ENCODE measurements around the gene SENP5.
"Not testable (repeated sequence)": the region's sequence is repeated elsewhere in the genome, so short reads cannot be mapped to it uniquely, and the experiment has no call there.

SENP5 gene, protein sequence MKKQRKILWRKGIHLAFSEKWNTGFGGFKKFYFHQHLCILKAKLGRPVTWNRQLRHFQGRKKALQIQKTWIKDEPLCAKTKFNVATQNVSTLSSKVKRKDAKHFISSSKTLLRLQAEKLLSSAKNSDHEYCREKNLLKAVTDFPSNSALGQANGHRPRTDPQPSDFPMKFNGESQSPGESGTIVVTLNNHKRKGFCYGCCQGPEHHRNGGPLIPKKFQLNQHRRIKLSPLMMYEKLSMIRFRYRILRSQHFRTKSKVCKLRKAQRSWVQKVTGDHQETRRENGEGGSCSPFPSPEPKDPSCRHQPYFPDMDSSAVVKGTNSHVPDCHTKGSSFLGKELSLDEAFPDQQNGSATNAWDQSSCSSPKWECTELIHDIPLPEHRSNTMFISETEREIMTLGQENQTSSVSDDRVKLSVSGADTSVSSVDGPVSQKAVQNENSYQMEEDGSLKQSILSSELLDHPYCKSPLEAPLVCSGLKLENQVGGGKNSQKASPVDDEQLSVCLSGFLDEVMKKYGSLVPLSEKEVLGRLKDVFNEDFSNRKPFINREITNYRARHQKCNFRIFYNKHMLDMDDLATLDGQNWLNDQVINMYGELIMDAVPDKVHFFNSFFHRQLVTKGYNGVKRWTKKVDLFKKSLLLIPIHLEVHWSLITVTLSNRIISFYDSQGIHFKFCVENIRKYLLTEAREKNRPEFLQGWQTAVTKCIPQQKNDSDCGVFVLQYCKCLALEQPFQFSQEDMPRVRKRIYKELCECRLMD

DNA sequence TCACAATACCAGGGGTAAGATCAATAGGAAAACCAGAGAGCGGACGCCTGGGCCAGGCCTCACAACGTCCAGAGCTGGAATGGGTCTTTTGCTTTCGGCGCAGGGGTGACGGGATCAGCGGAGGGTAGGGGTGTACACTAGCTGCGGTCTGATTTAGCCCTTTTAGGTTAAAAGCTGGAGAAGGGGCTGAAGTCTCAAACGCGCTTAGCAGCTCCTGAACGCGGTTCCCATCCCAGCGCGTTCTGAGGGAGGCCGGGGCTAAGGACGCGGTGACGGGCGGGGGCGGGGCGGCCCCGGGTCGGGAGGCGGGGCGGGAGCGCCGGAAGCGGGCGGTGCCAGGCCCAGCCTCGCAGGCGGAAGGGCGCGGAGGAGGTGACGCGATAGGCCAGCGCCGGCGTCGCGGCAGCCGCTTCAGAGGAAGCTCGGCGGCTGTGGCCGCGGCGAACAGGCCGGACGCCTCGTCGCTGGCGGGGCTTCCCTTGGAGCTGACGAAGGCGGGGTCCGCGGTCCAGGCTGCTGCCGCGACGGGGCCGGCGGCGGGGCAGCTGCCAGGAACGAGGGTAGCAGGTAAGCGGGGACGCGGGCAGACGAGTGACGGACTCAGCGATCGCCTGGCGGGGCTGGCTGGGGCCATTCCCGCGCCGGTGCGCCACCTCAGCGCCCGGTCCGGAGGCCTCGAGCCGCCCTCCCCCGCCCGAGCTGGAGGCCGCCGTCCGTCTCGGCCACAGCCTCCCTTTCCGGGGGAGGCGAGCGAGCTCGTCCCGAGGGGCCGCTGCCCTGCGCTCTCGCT, at the start of gene SENP5:
Gene SENP5 (plus strand): TSS at position 414 of the 790 bp plus-strand sequence. CDS start 17,262 bp downstream, outside the sequence.
- H3K4me3 ChIP-seq (ENCODE audit: low read depth, low read length): peak within 1 kb of the TSS; percentile 100
- TF ChIP-seq, protein P1, sequence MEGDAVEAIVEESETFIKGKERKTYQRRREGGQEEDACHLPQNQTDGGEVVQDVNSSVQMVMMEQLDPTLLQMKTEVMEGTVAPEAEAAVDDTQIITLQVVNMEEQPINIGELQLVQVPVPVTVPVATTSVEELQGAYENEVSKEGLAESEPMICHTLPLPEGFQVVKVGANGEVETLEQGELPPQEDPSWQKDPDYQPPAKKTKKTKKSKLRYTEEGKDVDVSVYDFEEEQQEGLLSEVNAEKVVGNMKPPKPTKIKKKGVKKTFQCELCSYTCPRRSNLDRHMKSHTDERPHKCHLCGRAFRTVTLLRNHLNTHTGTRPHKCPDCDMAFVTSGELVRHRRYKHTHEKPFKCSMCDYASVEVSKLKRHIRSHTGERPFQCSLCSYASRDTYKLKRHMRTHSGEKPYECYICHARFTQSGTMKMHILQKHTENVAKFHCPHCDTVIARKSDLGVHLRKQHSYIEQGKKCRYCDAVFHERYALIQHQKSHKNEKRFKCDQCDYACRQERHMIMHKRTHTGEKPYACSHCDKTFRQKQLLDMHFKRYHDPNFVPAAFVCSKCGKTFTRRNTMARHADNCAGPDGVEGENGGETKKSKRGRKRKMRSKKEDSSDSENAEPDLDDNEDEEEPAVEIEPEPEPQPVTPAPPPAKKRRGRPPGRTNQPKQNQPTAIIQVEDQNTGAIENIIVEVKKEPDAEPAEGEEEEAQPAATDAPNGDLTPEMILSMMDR (IDR thresholded peaks at IDR 0.05; ENCODE audit: insufficient read depth, low read depth, low read length, missing control alignments): no peak
- DNase-seq (ENCODE audit: low read depth): peak; percentile 94

DNA sequence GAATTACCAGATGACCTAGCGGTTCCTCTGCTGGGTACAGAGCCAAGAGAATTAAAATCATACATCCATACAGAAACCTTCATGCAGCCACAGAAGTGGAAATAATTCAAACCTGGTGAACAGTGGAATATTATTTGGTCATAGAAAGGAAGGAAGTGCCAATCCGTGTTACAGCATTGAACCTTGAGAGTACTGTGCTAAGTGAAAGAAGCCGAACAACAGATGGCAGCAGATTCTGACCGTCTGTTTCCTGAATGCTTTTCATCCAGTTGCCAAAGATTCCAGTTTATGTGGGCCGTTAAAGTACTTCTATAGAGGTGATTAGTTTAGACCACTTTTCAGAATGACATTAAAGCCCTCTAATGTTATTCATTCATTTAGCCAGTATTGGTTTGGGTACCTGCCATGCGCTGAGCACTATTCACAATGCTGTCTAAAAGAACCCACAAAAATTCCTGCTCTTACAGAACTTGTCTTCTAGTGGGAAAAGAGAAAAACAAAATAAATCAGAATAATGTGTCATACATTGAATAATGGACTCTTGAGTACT, 45.8 kb upstream of the SENP5 start:
- TF ChIP-seq, protein P1 (IDR thresholded peaks at IDR 0.05; ENCODE audit: insufficient read depth, low read depth, low read length, missing control alignments): no peak
- no peak for DNase-seq (ENCODE audit: low read depth)

DNA sequence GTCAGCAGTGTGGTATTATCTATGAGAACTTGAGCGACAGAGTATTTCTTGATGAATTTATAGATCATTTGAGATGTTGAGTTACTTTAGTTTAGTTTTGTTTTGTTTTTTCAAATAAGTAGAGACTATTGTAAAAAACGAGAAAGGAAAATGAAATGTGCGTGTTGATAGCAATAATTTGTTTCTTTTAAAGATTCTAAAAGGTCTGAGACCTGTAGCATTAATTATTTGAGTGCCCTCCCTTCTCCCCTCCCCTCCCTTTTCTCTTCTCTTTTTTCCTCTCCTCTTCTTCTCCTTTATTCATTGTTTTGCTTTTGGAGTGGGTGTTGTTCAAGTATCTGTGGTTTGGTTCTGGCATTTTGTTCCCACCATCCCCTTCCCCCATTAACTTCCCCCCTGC, 38.1 kb upstream of the SENP5 start:
- not testable (repeated sequence) for DNase-seq (ENCODE audit: low read depth); H3K4me3 ChIP-seq (ENCODE audit: low read depth, low read length)

More for the DNA sequence above, 45.8 kb upstream of the SENP5 start:
- H3K4me3 ChIP-seq (ENCODE audit: low read depth, low read length): no peak overlapping the region

DNA sequence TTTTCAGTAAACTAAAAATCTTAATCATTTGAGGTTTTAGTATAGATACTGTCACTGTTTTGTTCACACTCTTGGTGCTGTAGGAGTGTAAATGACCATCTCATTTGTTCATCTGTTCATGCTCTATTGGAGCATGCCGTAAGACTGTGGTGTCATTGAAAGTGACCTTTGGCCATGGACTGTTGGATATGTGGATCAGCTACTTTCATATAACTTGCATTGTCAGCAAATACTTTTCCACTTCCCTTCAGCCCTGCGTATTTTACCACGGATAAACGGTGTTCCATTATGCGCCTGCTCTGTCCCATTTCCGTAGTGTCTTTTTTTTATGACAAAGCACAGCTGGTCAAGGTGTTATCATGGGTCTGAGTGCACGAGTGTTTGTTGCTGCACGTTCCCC, 32.6 kb upstream of the SENP5 start:
- TF ChIP-seq, protein P1 (IDR thresholded peaks at IDR 0.05; ENCODE audit: insufficient read depth, low read depth, low read length, missing control alignments): no peak
- DNase-seq (ENCODE audit: low read depth): no peak
- no peak overlapping the region for H3K4me3 ChIP-seq (ENCODE audit: low read depth, low read length)

DNA sequence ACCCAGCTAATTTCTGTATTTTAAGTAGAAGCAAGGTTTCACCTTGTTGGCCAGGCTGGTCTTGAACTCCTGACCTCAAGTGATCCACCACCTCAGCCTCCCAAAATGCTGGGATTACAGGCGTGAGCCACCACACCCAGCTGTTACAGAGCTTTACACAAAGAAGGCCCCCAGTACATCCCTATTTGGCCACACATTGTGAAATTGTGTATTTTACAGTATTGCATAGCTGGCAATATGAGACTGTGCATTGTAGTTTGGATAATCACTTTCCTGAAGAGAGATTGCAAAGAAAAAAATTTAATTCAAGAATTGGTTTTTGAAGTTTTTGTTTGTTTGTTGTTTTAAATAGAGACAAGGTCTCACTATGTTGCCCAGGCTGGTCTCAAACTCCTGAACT, 31.1 kb upstream of the SENP5 start:
- not testable (repeated sequence) for DNase-seq (ENCODE audit: low read depth); H3K4me3 ChIP-seq (ENCODE audit: low read depth, low read length)

DNA sequence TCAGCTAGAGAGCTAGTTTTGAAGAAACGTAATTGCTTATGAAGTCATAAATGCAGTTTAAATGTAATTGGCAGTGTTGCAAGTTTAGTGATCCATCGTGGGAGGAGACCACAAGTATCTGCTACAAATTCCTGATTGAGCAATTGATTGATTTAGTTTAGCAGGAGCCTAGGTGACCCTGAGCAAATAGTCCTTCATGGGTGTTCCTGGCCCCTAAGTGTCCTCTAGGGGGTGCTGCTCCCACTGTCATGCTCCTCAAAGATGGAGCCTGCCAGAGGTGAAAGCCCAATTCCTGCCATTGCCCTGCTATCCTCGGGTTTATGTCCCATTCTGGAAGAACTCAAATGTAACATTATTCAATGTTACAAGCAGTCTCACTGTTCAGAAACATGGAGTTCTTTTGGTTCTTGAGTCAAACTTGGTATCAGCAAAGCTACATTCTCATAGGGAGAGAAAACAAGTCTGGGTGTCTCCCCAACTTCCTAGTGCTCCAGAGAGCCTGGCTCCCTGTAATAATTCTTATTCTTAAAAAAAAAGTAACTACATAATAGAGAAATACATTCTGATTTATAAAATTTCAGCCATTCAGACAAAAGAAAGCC, 29.8 kb upstream of the SENP5 start:
- peak; percentile 85 for DNase-seq (ENCODE audit: low read depth)
- H3K4me3 ChIP-seq (ENCODE audit: low read depth, low read length): no peak overlapping the region
- TF ChIP-seq, protein P1 (IDR thresholded peaks at IDR 0.05; ENCODE audit: insufficient read depth, low read depth, low read length, missing control alignments): peak; percentile 92

DNA sequence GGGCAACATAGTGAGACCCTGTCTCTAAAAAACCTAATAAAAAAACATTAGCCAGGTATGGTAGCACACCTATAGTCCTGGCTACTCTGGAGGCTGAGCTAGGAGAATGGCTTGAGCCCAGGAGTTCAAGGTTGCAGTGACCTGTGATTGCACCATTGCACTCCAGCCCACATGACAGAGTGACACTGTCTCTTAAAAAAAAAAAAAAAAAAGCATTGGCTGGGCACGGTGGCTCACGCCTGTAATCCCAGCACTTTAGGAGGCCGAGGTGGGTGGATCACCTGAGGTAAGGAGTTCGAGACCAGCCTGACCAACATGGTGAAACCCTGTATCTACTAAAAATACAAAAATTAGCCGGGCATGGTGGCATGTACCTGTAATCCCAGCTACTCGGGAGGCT, 28.4 kb upstream of the SENP5 start:
- not testable (repeated sequence) for DNase-seq (ENCODE audit: low read depth); H3K4me3 ChIP-seq (ENCODE audit: low read depth, low read length)

All from GM12865 (cell line).